ENCODE data around the gene SAFB. TPM values are rescaled to one million over a fixed set of nuclear protein-coding genes. Genes with fewer than 3 reads are reported as not detected.

Gene SAFB
- total RNA-seq = 100 to 1,000 TPM; 195 to 200 TPM
- polyA plus RNA-seq (2013, experiment 1 of 2) = 102 TPM
- polyA plus RNA-seq (2013, experiment 2 of 2) = 107 TPM
- total RNA-seq = 97.2 to 210 (median 157) reads per million in 172 experiments

GRCh38 chr19:5622465-5623396 lies at the start of gene SAFB, which contains the start of gene SAFB2:
SAFB (plus strand) TSS chr19:5623083; CDS start chr19:5623206, 123 bp downstream.
SAFB2 (minus strand) TSS chr19:5622776; CDS start chr19:5622715, 61 bp downstream.
- DNase-seq (peak; percentile 98 to 100 (median 100)), ATAC-seq (ENCODE audit: poor library complexity) (peak; percentile 79)
- no peak for TF ChIP-seq CTCF (IDR thresholded peaks at IDR 0.05)
- peak within 1 kb of the TSS; percentile 99 for H3K4me3 Mint-ChIP-seq
- H3K27ac ChIP-seq (ENCODE audit: low read depth in 1 of 2, low read length in 2 of 2) = peak within 1 kb of the TSS; percentile 90 to 95
- intact Hi-C loops (cut with DNase I, micrococcal nuclease) = loop anchor here (1.0 to 10.0 kb wide), 6 partner anchors 58 to 1218 kb away; partner anchors contain the start of genes DUS3L (in 2 of the 2), CATSPERD (in 1 of the 2), CHAF1A (in 1 of the 2) and HSD11B1L (in 1 of the 2)
- ChIA-PET CTCF (interaction anchor here (0.7 to 1.9 kb wide), 6 partner anchors 64 to 832 kb away, joined by 3 to 7 read pairs (median 6); partner anchors contain the start of genes CATSPERD, LONP1 and RPL36), POLR2A (interaction anchor here (0.6 to 4.0 kb wide), 27 partner anchors 9 to 1860 kb away, joined by 3 to 51 read pairs (median 4); partner anchors contain the start of genes CATSPERD, DUS3L, FEM1A and HDGFL2)
- no peaks in the 10 kb centered on the region for H3K9me3 ChIP-seq (ENCODE audit: control insufficient read depth in 1 of 2, insufficient read depth in 1 of 2, low read length in 2 of 2)
- H3K27me3 ChIP-seq (ENCODE audit: control insufficient read depth in 1 of 2, insufficient read depth in 2 of 2, low read length in 2 of 2) = no peaks in the 10 kb centered on the region
- peaks cover 84% of the 10 kb centered on the region for H3K4me1 Mint-ChIP-seq (ENCODE audit: low read depth)
- H3K27me3 Mint-ChIP-seq = no peaks in the 10 kb centered on the region
- peak within 1 kb of the TSS; percentile 85 for H3K4me3 ChIP-seq (ENCODE audit: low read length)
- H3K4me1 ChIP-seq (ENCODE audit: insufficient read depth, low read length) = peaks cover 79% of the 10 kb centered on the region
- H3K36me3 ChIP-seq (ENCODE audit: insufficient read depth, low read length) = peaks cover 61% of the 10 kb centered on the region
- peak within 1 kb of the TSS; percentile 98 for H3K27ac Mint-ChIP-seq
- H3K36me3 Mint-ChIP-seq (ENCODE audit: low read depth) = peaks cover 93% of the 10 kb centered on the region
- H3K9me3 Mint-ChIP-seq = no peaks in the 10 kb centered on the region

- no peaks in the 10 kb centered on the region for H3K9me3 Mint-ChIP-seq
- Histone ChIP-seq H3K4me1 (ENCODE audit: insufficient read depth, low read length) (peaks cover 10% of the 10 kb centered on the region), H3K27me3 (ENCODE audit: control insufficient read depth in 1 of 2, insufficient read depth in 2 of 2, low read length in 2 of 2) (no peaks in the 10 kb centered on the region), H3K9me3 (ENCODE audit: control insufficient read depth in 1 of 2, insufficient read depth in 1 of 2, low read length in 2 of 2) (no peaks in the 10 kb centered on the region), H3K36me3 (ENCODE audit: insufficient read depth, low read length) (no peaks in the 10 kb centered on the region), H3K27ac (ENCODE audit: low read depth in 1 of 2, low read length in 2 of 2) (no peak overlapping the region), H3K4me3 (ENCODE audit: low read length) (no peak overlapping the region)
- H3K27ac Mint-ChIP-seq = no peak overlapping the region
- no peak for TF ChIP-seq CTCF (IDR thresholded peaks at IDR 0.05)
- no peak for DNase-seq
- CTCF ChIA-PET = no interaction called here
- H3K4me3 Mint-ChIP-seq = no peak overlapping the region
- H3K36me3 Mint-ChIP-seq (ENCODE audit: low read depth) = no peaks in the 10 kb centered on the region
- POLR2A ChIA-PET = interaction anchor here (0.6 kb wide), 1 partner anchor 284 kb away, joined by 3 read pairs; no protein-coding TSS in a partner anchor
- no peaks in the 10 kb centered on the region for H3K27me3 Mint-ChIP-seq
- no peak for ATAC-seq (ENCODE audit: poor library complexity)
- intact Hi-C loops (cut with DNase I, micrococcal nuclease) = no loop called here
- H3K4me1 Mint-ChIP-seq (ENCODE audit: low read depth) = peaks cover 10% of the 10 kb centered on the region
These were observed 47.3 kb upstream of the SAFB start for GRCh38 chr19:5575590-5575989.

GRCh38 chr19:5578097-5578846 lies 44.6 kb upstream of the SAFB start:
- CTCF ChIA-PET = no interaction called here
- H3K4me3 ChIP-seq (ENCODE audit: low read length) = no peak overlapping the region
- H3K27me3 Mint-ChIP-seq = no peaks in the 10 kb centered on the region
- H3K27ac Mint-ChIP-seq = no peak overlapping the region
- no peak overlapping the region for H3K4me3 Mint-ChIP-seq
- H3K4me1 ChIP-seq (ENCODE audit: insufficient read depth, low read length) = peaks cover 10% of the 10 kb centered on the region
- peaks cover 9% of the 10 kb centered on the region for H3K36me3 ChIP-seq (ENCODE audit: insufficient read depth, low read length)
- no peaks in the 10 kb centered on the region for H3K9me3 ChIP-seq (ENCODE audit: control insufficient read depth in 1 of 2, insufficient read depth in 1 of 2, low read length in 2 of 2)
- H3K27ac ChIP-seq (ENCODE audit: low read depth in 1 of 2, low read length in 2 of 2) = no peak overlapping the region
- H3K9me3 Mint-ChIP-seq = no peaks in the 10 kb centered on the region
- peak; percentile 97 for TF ChIP-seq CTCF (IDR thresholded peaks at IDR 0.05)
- ATAC-seq (ENCODE audit: poor library complexity) (peak; percentile 88), DNase-seq (peak; percentile 50 to 86 (median 65))
- no peaks in the 10 kb centered on the region for H3K27me3 ChIP-seq (ENCODE audit: control insufficient read depth in 1 of 2, insufficient read depth in 2 of 2, low read length in 2 of 2)
- H3K36me3 Mint-ChIP-seq (ENCODE audit: low read depth) = peaks cover 3% of the 10 kb centered on the region
- POLR2A ChIA-PET = no interaction called here
- intact Hi-C loops (cut with DNase I, micrococcal nuclease) = loop anchor here (2.0 kb wide), 1 partner anchor 529 kb away; no protein-coding TSS in a partner anchor
- H3K4me1 Mint-ChIP-seq (ENCODE audit: low read depth) = peaks cover 10% of the 10 kb centered on the region
